Measurements from ENCODE around the gene EFNA5.

DNA sequence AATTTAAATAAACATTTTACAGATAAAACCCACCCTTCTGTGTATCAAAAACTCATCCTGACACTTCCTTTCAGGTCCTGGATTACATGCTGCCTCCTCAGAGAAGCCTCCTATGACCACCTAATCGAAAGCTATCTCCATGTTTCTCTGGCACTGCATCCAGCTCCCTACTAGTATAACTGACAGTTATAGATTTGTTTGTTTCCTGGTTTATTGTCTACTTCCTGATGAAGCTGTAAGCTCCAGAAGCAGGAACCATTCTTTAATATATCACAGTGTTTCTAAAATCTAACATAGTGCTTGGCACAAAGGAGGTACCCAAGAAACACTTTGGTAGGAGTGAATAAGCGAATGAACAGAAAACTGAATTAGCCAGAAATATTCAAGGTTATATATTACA is 270.4 kb downstream of the EFNA5 start:
- TF ChIP-seq EZH2 (IDR thresholded peaks at IDR 0.05) (no peak), POLR2AphosphoS5 (IDR thresholded peaks at IDR 0.05; ENCODE audit: borderline replicate concordance, low read depth, low read length) (no peak), FOXP2 (optimal IDR thresholded peaks at IDR 0.05; ENCODE audit: control extremely low read depth, extremely low read length, insufficient read depth) (no peak)

Measured in SK-N-MC (cell line).